LNCaP clone FGC (cell line): Measurements from ENCODE around the gene RBCK1.
A peak's percentile ranks its signal among the peaks of the same experiment; 100 is the strongest.

Source experiments
- DNase-seq: peaks from one replicate; pipeline ENCODE4 v3.0.0-alpha.2; 2011; ENCODE audit warnings: low read depth
- H3K4me3 ChIP-seq: 2 replicates; pipeline ENCODE4 v1.5.1; 2011; ENCODE audit warnings: mild to moderate bottlenecking, low read depth, low read length, control low read depth
- CTCF ChIP-seq: IDR thresholded peaks from 2 replicates; pipeline ENCODE4 v1.5.1; 2012; ENCODE audit warnings: mild to moderate bottlenecking; ENCODE audit not compliant: control insufficient read depth, insufficient read depth; ENCODE audit errors: extremely low read depth

The RBCK1 gene

GRCh38 chr20:431012-431904 lies 23.2 kb downstream of the RBCK1 start:
- peak; percentile 99 for TF ChIP-seq CTCF
- H3K4me3 ChIP-seq, result no peak overlapping the region
- DNase-seq, result peak; percentile 64

- no peak for DNase-seq
- no peak for TF ChIP-seq CTCF
Measured at GRCh38 chr20:432208-432607, 24.1 kb downstream of the RBCK1 start.

GRCh38 chr20:432677-433299 lies 24.7 kb downstream of the RBCK1 start:
- DNase-seq, result no peak
- H3K4me3 ChIP-seq, result no peak overlapping the region
- TF ChIP-seq CTCF, result no peak

More at GRCh38 chr20:432208-432607, 24.1 kb downstream of the RBCK1 start:
- no peak overlapping the region for H3K4me3 ChIP-seq

- H3K4me3 ChIP-seq, result no peak overlapping the region
- DNase-seq, result no peak
- TF ChIP-seq CTCF, result no peak
Measured at GRCh38 chr20:433300-433975, 25.3 kb downstream of the RBCK1 start.

GRCh38 chr20:434221-434620 lies 26.1 kb downstream of the RBCK1 start:
- no peak overlapping the region for H3K4me3 ChIP-seq
- no peak for TF ChIP-seq CTCF
- no peak for DNase-seq

GRCh38 chr20:434661-435419 lies 26.7 kb downstream of the RBCK1 start:
- no peak for DNase-seq
- no peak overlapping the region for H3K4me3 ChIP-seq

More at GRCh38 chr20:434661-435419, 26.7 kb downstream of the RBCK1 start:
- no peak for TF ChIP-seq CTCF
